Tibial nerve (tissue), 4 donors: ENCODE results near the gene HDDC3. TPM values are rescaled to one million over a fixed set of nuclear protein-coding genes. Genes with fewer than 3 reads are reported as not detected.
"Not testable (repeated sequence)": the region's sequence is repeated elsewhere in the genome, so short reads cannot be mapped to it uniquely, and the experiment has no call there.

Experiments
- DNase-seq, 2 donors: peaks; one replicate each; pipeline ENCODE4 v3.0.0-alpha.2; 2019; ENCODE audit warnings: low spot score in 2 of 2
- H3K27ac ChIP-seq, 4 donors: fragments of 200-600 bp; sonication (generic) in 3 of 4; one replicate each; pipeline ENCODE4 v1.5.1; 2017 to 2019; ENCODE audit warnings: mild to moderate bottlenecking in 1 of 4
- H3K27me3 ChIP-seq, 2 donors: fragments of 200-600 bp; sonication (generic) in 1 of 2; one replicate each; pipeline versions ENCODE4 v1.5.1 to v1.6.0; 2017 to 2019
- H3K36me3 ChIP-seq, 3 donors: fragments of 200-600 bp; sonication (generic); one replicate each; pipeline ENCODE4 v1.5.1; 2018 to 2019
- H3K4me1 ChIP-seq, 4 donors: fragments of 200-600 bp; sonication (generic) in 3 of 4; one replicate each; pipeline ENCODE4 v1.5.1; 2017 to 2019
- H3K4me3 ChIP-seq, 4 donors: fragments of 200-600 bp; sonication (generic) in 3 of 4; one replicate each; pipeline ENCODE4 v1.5.1; 2017 to 2019; ENCODE audit warnings: mild to moderate bottlenecking in 1 of 4, moderate library complexity in 1 of 4
- H3K9me3 ChIP-seq, 4 donors: fragments of 200-600 bp; sonication (generic) in 3 of 4; one replicate each; pipeline ENCODE4 v1.5.1; 2017 to 2019
- CTCF ChIP-seq, 5 experiments: fragments of 200-600 bp in 3 of 5; fragments of 450-650 bp in 2 of 5; sonication (generic) in 3 of 5; IDR thresholded peaks; one replicate each; pipeline ENCODE4 v1.5.1; 2016 to 2019; ENCODE audit warnings: antibody characterized with exemption in 5 of 5, mild to moderate bottlenecking in 3 of 5, moderate library complexity in 2 of 5
- EP300 ChIP-seq, 2 donors: sonication (generic); formaldehyde crosslinking; IDR thresholded peaks; one replicate each; pipeline ENCODE4 v1.6.1; 2017; ENCODE audit warnings: antibody characterized with exemption in 2 of 2, mild to moderate bottlenecking in 1 of 2
- POLR2A ChIP-seq, 2 donors: fragments of 450-650 bp; IDR thresholded peaks; one replicate each; pipeline ENCODE4 v1.6.1; 2017; ENCODE audit warnings: antibody characterized with exemption in 2 of 2, mild to moderate bottlenecking in 2 of 2, moderate library complexity in 2 of 2
- WGBS, 2 donors: methylation state at CpG; one replicate each; pipeline ENCODE4 v1.1.5; 2018; 5-methylcytosine and 5-hydroxymethylcytosine counted together
- total RNA-seq, 4 donors: library from RNA; depleted of rRNA; stranded (reverse); fragments of >200 nt; gene quantifications; one replicate each; pipeline ENCODE4 v1.1.0, GENCODE V29; 2016

Gene HDDC3
- total RNA-seq, 4 donors from 2014 or later = 16.5 to 22.5 (median 18.7) TPM

GRCh38 chr15:90930861-90931574, 1.3 kb downstream of the HDDC3 start:
- DNase-seq = no peak
- WGBS, 2 donors = 64 to 80% methylated on average over 15 of the region's 15 CpGs
- H3K27ac ChIP-seq = peak overlapping the region; percentile 67 to 95 (median 93)
- TF ChIP-seq CTCF (IDR thresholded peaks at IDR 0.05) = no peak
- TF ChIP-seq EP300 (IDR thresholded peaks at IDR 0.05) = no peak
- no peak for TF ChIP-seq POLR2A (IDR thresholded peaks at IDR 0.05)
- H3K36me3 ChIP-seq = no peaks in the 10 kb centered on the region
- no peaks in the 10 kb centered on the region for H3K9me3 ChIP-seq
- H3K27me3 ChIP-seq = no peaks in the 10 kb centered on the region
- peaks cover 0 to 56% (median 34%) of the 10 kb centered on the region in 4 donors for H3K4me1 ChIP-seq
- H3K4me3 ChIP-seq = peak overlapping the region in 3 of 4 donors; percentile 65 to 75 (median 69)

- Histone ChIP-seq H3K27ac (peak overlapping the region; percentile 67 to 95 (median 93)), H3K4me3 (peak overlapping the region; percentile 43 to 75 (median 61)), H3K9me3 (no peaks in the 10 kb centered on the region), H3K36me3 (no peaks in the 10 kb centered on the region), H3K4me1 (peaks cover 0 to 45% (median 25%) of the 10 kb centered on the region in 4 donors), H3K27me3 (no peaks in the 10 kb centered on the region)
- DNase-seq = no peak
- 49 to 55% methylated on average over 21 of the region's 21 CpGs for WGBS, 2 donors
- no peak for TF ChIP-seq POLR2A (IDR thresholded peaks at IDR 0.05)
- TF ChIP-seq CTCF (IDR thresholded peaks at IDR 0.05) = no peak
- no peak for TF ChIP-seq EP300 (IDR thresholded peaks at IDR 0.05)
Observed at GRCh38 chr15:90929246-90930019, 2.9 kb downstream of the HDDC3 start.

- 87 to 89% methylated on average over 7 of the region's 7 CpGs for WGBS, 2 donors
- H3K9me3 ChIP-seq, DNase-seq, H3K4me3 ChIP-seq, H3K27me3 ChIP-seq: not testable (repeated sequence)
- H3K27ac ChIP-seq = peak overlapping the region in 1 of 4 donors; percentile 43
- peaks cover 0 to 10% (median 0%) of the 10 kb centered on the region in 3 donors for H3K36me3 ChIP-seq
- peaks cover 0 to 32% (median 21%) of the 10 kb centered on the region in 4 donors for H3K4me1 ChIP-seq
Observed at GRCh38 chr15:90928106-90928505, 4.2 kb downstream of the HDDC3 start.

GRCh38 chr15:90926766-90927165, 5.6 kb downstream of the HDDC3 start:
- not testable (repeated sequence) for H3K27ac ChIP-seq, DNase-seq, H3K27me3 ChIP-seq, H3K4me3 ChIP-seq, H3K9me3 ChIP-seq
- H3K4me1 ChIP-seq = peaks cover 0 to 21% (median 17%) of the 10 kb centered on the region in 4 donors
- H3K36me3 ChIP-seq = peaks cover 0 to 15% (median 0%) of the 10 kb centered on the region in 3 donors
- 87 to 91% methylated on average over 10 of the region's 10 CpGs for WGBS, 2 donors

GRCh38 chr15:90924375-90924774, 8.0 kb downstream of the HDDC3 start:
- H3K36me3 ChIP-seq = peaks cover 0 to 39% (median 3%) of the 10 kb centered on the region in 3 donors
- TF ChIP-seq EP300 (IDR thresholded peaks at IDR 0.05) = no peak
- TF ChIP-seq POLR2A (IDR thresholded peaks at IDR 0.05) = no peak
- no peak for TF ChIP-seq CTCF (IDR thresholded peaks at IDR 0.05)
- no peaks in the 10 kb centered on the region for H3K9me3 ChIP-seq
- DNase-seq = no peak
- H3K27ac ChIP-seq = no peak overlapping the region
- 79 to 88% methylated on average over 5 of the region's 5 CpGs for WGBS, 2 donors
- no peaks in the 10 kb centered on the region for H3K27me3 ChIP-seq
- H3K4me3 ChIP-seq = no peak overlapping the region
- H3K4me1 ChIP-seq = peaks cover 0 to 4% (median 3%) of the 10 kb centered on the region in 4 donors

- not testable (repeated sequence) for H3K27ac ChIP-seq, H3K27me3 ChIP-seq, DNase-seq, H3K4me1 ChIP-seq, H3K9me3 ChIP-seq, H3K4me3 ChIP-seq
- peaks cover 7 to 54% (median 11%) of the 10 kb centered on the region in 3 donors for H3K36me3 ChIP-seq
- 87 to 88% methylated on average over 7 of the region's 7 CpGs for WGBS, 2 donors
Observed at GRCh38 chr15:90922712-90923322, 9.5 kb downstream of the HDDC3 start.
